H1 (cell line): ENCODE results near the gene CFAP58. TPM values are rescaled to one million over a fixed set of nuclear protein-coding genes. Genes with fewer than 3 reads are reported as not detected.

ENCODE experiments used
- ASH2L ChIP-seq: fragments of 200-600, 300-600 bp; sonication (generic); IDR thresholded peaks from one replicate; pipeline ENCODE4 v1.7.1; 2017; ENCODE audit warnings: low read length
- CHD7 ChIP-seq: fragments of 300-600 bp; sonication (generic); IDR thresholded peaks from 2 replicates; pipeline ENCODE4 v1.7.1; 2012; ENCODE audit warnings: low read length, moderate library complexity, mild to moderate bottlenecking, inconsistent platforms; ENCODE audit not compliant: insufficient replicate concordance
- CTBP2 ChIP-seq: IDR thresholded peaks from 2 replicates; pipeline ENCODE4 v1.7.0; 2011; ENCODE audit warnings: borderline replicate concordance, mild to moderate bottlenecking, moderate library complexity, mixed read lengths, low read length; ENCODE audit not compliant: insufficient read depth, insufficient read length
- EZH2 ChIP-seq: fragments of 200-600 bp; sonication (generic); IDR thresholded peaks from 2 replicates; pipeline ENCODE4 v1.7.1; 2012; ENCODE audit warnings: low read depth, mild to moderate bottlenecking, moderate library complexity, low read length, inconsistent platforms; ENCODE audit not compliant: severe bottlenecking
- HDAC2 ChIP-seq, 2 experiments: fragments of 300-600 bp in 1 of 2; sonication (generic) in 1 of 2; IDR thresholded peaks; 2 replicates each; pipeline ENCODE4 v1.6.1; 2011 to 2012; ENCODE audit warnings: low read depth in 2 of 2, low read length in 2 of 2, mild to moderate bottlenecking in 2 of 2, moderate library complexity in 2 of 2, borderline replicate concordance in 1 of 2, inconsistent platforms in 1 of 2
- KDM5A ChIP-seq: fragments of 200-600 bp; IDR thresholded peaks from 2 replicates; pipeline ENCODE4 v1.7.1; 2012; ENCODE audit warnings: mild to moderate bottlenecking, low read length, inconsistent platforms, mixed read lengths
- MAFK ChIP-seq: IDR thresholded peaks from 2 replicates; pipeline ENCODE4 v1.6.1; 2012; ENCODE audit warnings: low read depth, mild to moderate bottlenecking, improper control_type of control experiment, low read length
- SIRT6 ChIP-seq: IDR thresholded peaks from one replicate; pipeline ENCODE4 v1.7.1; 2012; ENCODE audit warnings: low read length, inconsistent platforms
- SP1 ChIP-seq: IDR thresholded peaks from 2 replicates; pipeline ENCODE4 v1.6.1; 2011; ENCODE audit warnings: low read depth, low read length
- TAF7 ChIP-seq: optimal IDR thresholded peaks from 2 replicates; pipeline ENCODE3; 2011; ENCODE audit warnings: low read depth, mild to moderate bottlenecking, inconsistent platforms, low read length, moderate library complexity, borderline replicate concordance
- TEAD4 ChIP-seq: IDR thresholded peaks from 2 replicates; pipeline ENCODE4 v1.6.1; 2012; ENCODE audit warnings: low read depth, low read length, inconsistent platforms, mixed read lengths
- polyA plus RNA-seq, 7 experiments: library from polyadenylated mRNA; depleted of rRNA in 3 of 7; stranded (reverse) in 5 of 7; unstranded in 2 of 7; fragments of >200 nt in 5 of 7; fragments of 200-250 nt in 2 of 7; gene quantifications; 1 replicate in 5 of 7; 2 replicates in 1 of 7; 4 replicates in 1 of 7; pipeline versions ENCODE4 v1.2.1 to v1.2.3, GENCODE V29; 2011 to 2013; ENCODE audit warnings: missing spikeins in 2 of 7, mixed read lengths in 2 of 7
- total RNA-seq: library from RNA; stranded (reverse); fragmentation: NEBNext Ultra II Directional; extraction: Animal tissue kit (Norgen Biotek cat#: 25700); gene quantifications from 2 replicates; pipeline ENCODE4 v1.2.1, GENCODE V29; 2021
- TF ChIP-seq, protein P1 (sequence below): IDR thresholded peaks from 2 replicates; pipeline ENCODE4 v1.6.1; 2012; ENCODE audit warnings: inconsistent platforms

CFAP58 gene
- total and polyA plus RNA-seq, 2 of the 8 experiments (the other 6 are each of a cell fraction or from before 2014, with no cell fraction given): 0.32 to 0.71 TPM

GRCh38 chr10:104434601-104435000, 81.0 kb downstream of the CFAP58 start (continued):
- TF ChIP-seq CHD7 (no peak), SIRT6 (no peak), ASH2L (no peak), CTBP2 (no peak), TAF7 (no peak), TEAD4 (no peak), MAFK (no peak), HDAC2 (IDR thresholded peaks at IDR 0.05; ENCODE audit: borderline replicate concordance in 1 of 2, low read depth in 2 of 2, low read length in 2 of 2) (no peak), SP1 (no peak), EZH2 (no peak), KDM5A (no peak)
- TF ChIP-seq, protein P1, sequence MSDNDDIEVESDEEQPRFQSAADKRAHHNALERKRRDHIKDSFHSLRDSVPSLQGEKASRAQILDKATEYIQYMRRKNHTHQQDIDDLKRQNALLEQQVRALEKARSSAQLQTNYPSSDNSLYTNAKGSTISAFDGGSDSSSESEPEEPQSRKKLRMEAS: no peak
